ENCODE data around the gene ZXDB. TPM values are rescaled to one million over a fixed set of nuclear protein-coding genes. Genes with fewer than 3 reads are reported as not detected.
"Not testable (repeated sequence)": the region's sequence is repeated elsewhere in the genome, so short reads cannot be mapped to it uniquely, and the experiment has no call there.

ZXDB gene
- total RNA-seq, 1 experiment from 2014 or later = 7.2 TPM

- H3K9me3 ChIP-seq (ENCODE audit: control insufficient read depth in 1 of 2, insufficient read depth in 1 of 2, low read depth in 1 of 2, low read length in 2 of 2) = no peaks in the 10 kb centered on the region
- intact Hi-C loops (cut with micrococcal nuclease) = loop anchor here (5.0 to 10.0 kb wide), 3 partner anchors 251 to 454 kb away; partner anchors contain the start of gene FAAH2
- DNase-seq (ENCODE audit: low read depth, low spot score) (no peak), ATAC-seq (peak; percentile 70)
- ChIA-PET POLR2A (no interaction called here), RAD21 (ENCODE audit: low non-redundant PET in 1 of 2, low total read pairs in 2 of 2, uncharacterized antibody in 2 of 2, unreplicated experiment in 2 of 2) (no interaction called here), CTCF (interaction anchor here (0.9 kb wide), 1 partner anchor 291 kb away, joined by 3 read pairs; no protein-coding TSS in a partner anchor)
- H3K9me2 ChIP-seq (ENCODE audit: insufficient read depth) = no peaks in the 10 kb centered on the region
- no peaks in the 10 kb centered on the region for H3K36me3 ChIP-seq (ENCODE audit: control insufficient read depth in 1 of 2, insufficient read depth in 2 of 2, low read length in 2 of 2)
- no peaks in the 10 kb centered on the region for H3K27me3 ChIP-seq (ENCODE audit: insufficient read depth, low read length)
- H4K20me1 ChIP-seq (ENCODE audit: insufficient read depth) = no peaks in the 10 kb centered on the region
- no peak for TF ChIP-seq ZNF274 (IDR thresholded peaks at IDR 0.05; ENCODE audit: low read depth, low read length)
- no peak for TF ChIP-seq SP1 (IDR thresholded peaks at IDR 0.05; ENCODE audit: low read depth)
- TF ChIP-seq RAD21 (IDR thresholded peaks at IDR 0.05; ENCODE audit: low read depth) = peak; percentile 47
- TF ChIP-seq CTCF (IDR thresholded peaks at IDR 0.05 in 2 of 3, conservative IDR thresholded peaks at IDR 0.05 in 1 of 3; ENCODE audit: borderline replicate concordance in 1 of 3, insufficient read depth in 1 of 3, low read depth in 2 of 3, low read length in 2 of 3) = peak; percentile 21 to 50 (median 42); a peak in 3 of 6 replicates
- no TSS peak for BruUV-seq (replicated peaks)
- H3K27ac ChIP-seq (ENCODE audit: low read depth, low read length) = no peak overlapping the region
- H2AFZ ChIP-seq (ENCODE audit: low read depth, low read length, poor library complexity, severe bottlenecking) = no peak overlapping the region
- H3K4me1 ChIP-seq (ENCODE audit: control insufficient read depth in 1 of 2, insufficient read depth in 2 of 2, low read length in 2 of 2) = no peaks in the 10 kb centered on the region
- no peak overlapping the region for H3K4me3 ChIP-seq (replicated peaks in 1 of 2; ENCODE audit: low read depth in 1 of 2, low read length in 2 of 2)
- H3K79me2 ChIP-seq (ENCODE audit: insufficient read depth, low read length) = no peaks in the 10 kb centered on the region
- no peak overlapping the region for H3K4me2 ChIP-seq (ENCODE audit: low read length)
- H3K9ac ChIP-seq (ENCODE audit: low read length) = no peak overlapping the region
These were observed 18.1 kb upstream of the ZXDB start for GRCh38 chrX:57573754-57574153.

GRCh38 chrX:57582948-57583347 lies 8.9 kb upstream of the ZXDB start:
- TF ChIP-seq CTCF (IDR thresholded peaks at IDR 0.05 in 2 of 3, conservative IDR thresholded peaks at IDR 0.05 in 1 of 3; ENCODE audit: borderline replicate concordance in 1 of 3, insufficient read depth in 1 of 3, low read depth in 2 of 3, low read length in 2 of 3) (peak in 2 of 3 experiments; percentile 26 to 42; a peak in 2 of 6 replicates), RAD21 (IDR thresholded peaks at IDR 0.05; ENCODE audit: low read depth) (peak; percentile 38)
- DNase-seq (ENCODE audit: low read depth, low spot score); H3K27ac ChIP-seq (ENCODE audit: low read depth, low read length); H3K9ac ChIP-seq (ENCODE audit: low read length); RAD21 ChIA-PET (ENCODE audit: low non-redundant PET in 1 of 2, low total read pairs in 2 of 2, uncharacterized antibody in 2 of 2, unreplicated experiment in 2 of 2); H3K4me1 ChIP-seq (ENCODE audit: control insufficient read depth in 1 of 2, insufficient read depth in 2 of 2, low read length in 2 of 2); H3K9me2 ChIP-seq (ENCODE audit: insufficient read depth); H3K9me3 ChIP-seq (ENCODE audit: control insufficient read depth in 1 of 2, insufficient read depth in 1 of 2, low read depth in 1 of 2, low read length in 2 of 2); intact Hi-C loops (cut with micrococcal nuclease); POLR2A ChIA-PET; H3K79me2 ChIP-seq (ENCODE audit: insufficient read depth, low read length); CTCF ChIA-PET; BruUV-seq (replicated peaks); H3K4me3 ChIP-seq (replicated peaks in 1 of 2; ENCODE audit: low read depth in 1 of 2, low read length in 2 of 2); ATAC-seq; H4K20me1 ChIP-seq (ENCODE audit: insufficient read depth); H3K36me3 ChIP-seq (ENCODE audit: control insufficient read depth in 1 of 2, insufficient read depth in 2 of 2, low read length in 2 of 2); H3K4me2 ChIP-seq (ENCODE audit: low read length); H3K27me3 ChIP-seq (ENCODE audit: insufficient read depth, low read length); H2AFZ ChIP-seq (ENCODE audit: low read depth, low read length, poor library complexity, severe bottlenecking): not testable (repeated sequence)
